Epithelial cell of proximal tubule (primary cell): ENCODE measurements around the gene SUN2. TPM values are rescaled to one million over a fixed set of nuclear protein-coding genes. Genes with fewer than 3 reads are reported as not detected.

Experiments used
- DNase-seq: peaks from one replicate; pipeline ENCODE4 v3.0.0-alpha.2; 2011; ENCODE audit warnings: low read depth
- H3K4me3 ChIP-seq: 2 replicates; pipeline ENCODE4 v1.5.1; 2011; ENCODE audit warnings: low read depth, mild to moderate bottlenecking, low read length
- CTCF ChIP-seq: conservative IDR thresholded peaks from 2 replicates; pipeline ENCODE4 v1.5.1; 2012; ENCODE audit warnings: low read depth, mild to moderate bottlenecking, low read length
- total RNA-seq: library from RNA; depleted of rRNA; stranded (reverse); fragments of >200 nt; gene quantifications from 2 replicates; pipeline ENCODE4 v1.2.3, GENCODE V29; 2015

Gene SUN2
- total RNA-seq, 1 donor from 2014 or later: 88.2 TPM

- TF ChIP-seq CTCF: no peak
- no peak overlapping the region for H3K4me3 ChIP-seq
- no peak for DNase-seq
Observed at GRCh38 chr22:38776086-38776485, 20.3 kb upstream of the SUN2 start.

GRCh38 chr22:38775656-38776055 is 19.9 kb upstream of the SUN2 start:
- no peak for TF ChIP-seq CTCF
- no peak overlapping the region for H3K4me3 ChIP-seq
- DNase-seq: no peak

GRCh38 chr22:38774496-38775166 is 18.8 kb upstream of the SUN2 start:
- DNase-seq: no peak
- no peak overlapping the region for H3K4me3 ChIP-seq
- TF ChIP-seq CTCF: no peak

GRCh38 chr22:38773363-38773946 is 17.7 kb upstream of the SUN2 start:
- no peak for TF ChIP-seq CTCF
- DNase-seq: no peak
- H3K4me3 ChIP-seq: no peak overlapping the region

GRCh38 chr22:38772623-38772873 is 16.8 kb upstream of the SUN2 start:
- DNase-seq: no peak
- no peak overlapping the region for H3K4me3 ChIP-seq
- no peak for TF ChIP-seq CTCF

- H3K4me3 ChIP-seq: no peak overlapping the region
- DNase-seq: no peak
- TF ChIP-seq CTCF: no peak
Observed at GRCh38 chr22:38770257-38770949, 14.6 kb upstream of the SUN2 start.

- DNase-seq: no peak
- TF ChIP-seq CTCF: no peak
- H3K4me3 ChIP-seq: no peak overlapping the region
Observed at GRCh38 chr22:38768036-38768435, 12.2 kb upstream of the SUN2 start.
